ENCODE results near the gene CCDC88B. TPM values are rescaled to one million over a fixed set of nuclear protein-coding genes. Genes with fewer than 3 reads are reported as not detected.

The CCDC88B gene
- total and polyA plus RNA-seq, 2 experiments from 2014 or later: 6.8 to 12.1 TPM

DNA sequence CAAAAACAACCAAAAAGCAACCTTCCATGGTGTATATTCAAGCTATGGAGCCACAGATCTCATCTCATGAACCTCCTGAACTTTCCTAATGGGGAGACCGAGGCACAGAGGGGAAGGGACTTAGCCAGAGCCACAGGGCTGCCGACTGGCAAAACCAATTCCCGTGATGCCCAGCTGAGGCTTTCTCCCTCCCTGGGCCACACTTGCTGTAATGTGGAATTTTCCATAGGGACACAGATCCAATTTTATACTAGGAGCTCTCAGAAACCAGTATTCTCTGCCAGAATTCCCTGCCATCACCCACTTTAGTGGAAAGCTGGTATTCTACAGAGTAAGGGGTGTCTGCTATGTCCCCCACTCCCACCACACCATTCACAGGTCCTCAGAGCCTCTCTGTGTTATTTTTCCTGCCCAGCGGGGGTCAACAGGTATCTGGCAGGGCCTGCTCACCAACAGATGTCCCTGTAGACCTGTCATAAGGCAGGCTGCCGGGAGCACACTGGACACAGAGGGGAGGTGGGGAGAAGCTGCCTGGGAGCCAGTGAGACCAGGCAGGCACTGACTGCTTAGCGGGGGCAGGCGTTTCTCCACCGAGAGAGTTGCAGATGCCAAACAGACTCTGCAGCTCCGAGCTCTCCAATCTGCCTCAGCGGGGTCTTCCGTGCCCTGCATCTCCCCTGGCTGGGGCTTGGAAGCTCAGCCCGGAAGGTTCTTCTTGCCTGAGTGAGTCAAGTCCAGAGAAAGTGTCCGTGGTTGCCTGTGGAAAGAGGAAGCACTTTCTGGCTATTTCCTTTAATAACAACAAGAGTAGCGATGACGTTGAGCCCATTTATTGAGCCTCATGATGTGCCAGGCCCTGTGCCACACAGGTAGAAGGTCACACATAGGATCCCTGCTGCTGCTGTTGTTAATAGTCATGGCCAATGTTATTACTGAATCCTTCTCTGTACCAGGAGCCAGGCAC lies 45.3 kb downstream of the CCDC88B start:
- Histone ChIP-seq H3K4me2 (no peak overlapping the region), H3K4me3 (no peak overlapping the region), H2AFZ (no peak overlapping the region), H3F3A (replicated peaks; ENCODE audit: low read depth) (no peaks in the 10 kb centered on the region), H3K27me3 (ENCODE audit: insufficient read depth) (no peaks in the 10 kb centered on the region), H4K20me1 (replicated peaks; ENCODE audit: insufficient read depth) (no peaks in the 10 kb centered on the region), H3K27ac (ENCODE audit: low read depth) (no peak overlapping the region), H3K36me3 (ENCODE audit: insufficient read depth) (no peaks in the 10 kb centered on the region), H3K9me2 (ENCODE audit: insufficient read depth) (no peaks in the 10 kb centered on the region), H3K79me2 (replicated peaks; ENCODE audit: insufficient read depth) (no peaks in the 10 kb centered on the region), H3K4me1 (ENCODE audit: insufficient read depth) (no peaks in the 10 kb centered on the region)
- DNase-seq (ENCODE audit: low spot score): no peak
- H3K4me1 Mint-ChIP-seq: peaks cover 3% of the 10 kb centered on the region
- no peaks in the 10 kb centered on the region for H3K36me3 Mint-ChIP-seq (ENCODE audit: low read depth)
- no peak overlapping the region for H3K4me3 Mint-ChIP-seq
- H3K27me3 Mint-ChIP-seq (ENCODE audit: insufficient read depth, low read depth, poor library complexity): peaks cover 5% of the 10 kb centered on the region
- ATAC-seq: peak; percentile 56
- no peaks in the 10 kb centered on the region; the same call in 2 of the 3 replicates for H3K9me3 Mint-ChIP-seq
- no peak overlapping the region for H3K27ac Mint-ChIP-seq
- peak in 1 of 2 experiments; percentile 41; a peak in 2 of 4 replicates for TF ChIP-seq CTCF (conservative IDR thresholded peaks at IDR 0.05; ENCODE audit: low read depth in 2 of 2)
- no peak for TF ChIP-seq NANOG (IDR thresholded peaks at IDR 0.05; ENCODE audit: borderline replicate concordance)

- H3K36me3 ChIP-seq (ENCODE audit: insufficient read depth): no peaks in the 10 kb centered on the region
- no peaks in the 10 kb centered on the region for H3K79me2 ChIP-seq (replicated peaks; ENCODE audit: insufficient read depth)
- H3K4me1 ChIP-seq (ENCODE audit: insufficient read depth): no peaks in the 10 kb centered on the region
- ATAC-seq (no peak), DNase-seq (ENCODE audit: low spot score) (no peak)
- no peaks in the 10 kb centered on the region for H3F3A ChIP-seq (replicated peaks; ENCODE audit: low read depth)
- no peak overlapping the region for H3K4me3 Mint-ChIP-seq
- no peak for TF ChIP-seq JUNB (IDR thresholded peaks at IDR 0.05; ENCODE audit: unreplicated experiment)
- H3K9me3 Mint-ChIP-seq: no peaks in the 10 kb centered on the region; the same call in 2 of the 3 replicates
- no peaks in the 10 kb centered on the region for H4K20me1 ChIP-seq (replicated peaks; ENCODE audit: insufficient read depth)
- H3K27me3 ChIP-seq (ENCODE audit: insufficient read depth): no peaks in the 10 kb centered on the region
- peaks cover 7% of the 10 kb centered on the region for H3K27me3 Mint-ChIP-seq (ENCODE audit: insufficient read depth, low read depth, poor library complexity)
- H3K9me2 ChIP-seq (ENCODE audit: insufficient read depth): no peaks in the 10 kb centered on the region
- no peak overlapping the region for H3K27ac ChIP-seq (ENCODE audit: low read depth)
- no peak overlapping the region for H2AFZ ChIP-seq
- no peak overlapping the region for H3K4me3 ChIP-seq
- no peak overlapping the region for H3K27ac Mint-ChIP-seq
- no peaks in the 10 kb centered on the region for H3K36me3 Mint-ChIP-seq (ENCODE audit: low read depth)
- H3K4me2 ChIP-seq: no peak overlapping the region
- H3K4me1 Mint-ChIP-seq: peaks cover 3% of the 10 kb centered on the region
Measured at GRCh38 chr11:64385945-64386704, 46.1 kb downstream of the CCDC88B start.

DNA sequence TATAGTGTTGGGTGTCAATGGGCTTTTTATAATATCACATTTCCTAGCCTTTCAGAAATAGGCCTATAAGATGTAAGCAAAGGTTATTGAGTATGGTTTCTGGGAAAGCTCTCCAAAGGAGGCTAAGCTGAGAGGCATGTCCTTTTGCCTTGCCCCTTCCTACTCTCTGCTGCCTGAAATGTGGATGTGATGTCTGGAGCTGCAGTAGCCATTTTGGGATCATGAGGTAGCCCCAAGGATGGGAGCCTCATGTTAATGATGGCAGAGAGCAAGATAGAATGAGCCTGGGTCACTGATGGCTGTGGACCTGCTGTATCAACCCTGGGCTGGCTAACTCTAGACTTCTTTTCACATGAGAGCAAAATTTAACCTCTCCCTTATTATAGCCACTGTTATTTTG lies 47.9 kb downstream of the CCDC88B start:
- H3K36me3 ChIP-seq (ENCODE audit: insufficient read depth): no peaks in the 10 kb centered on the region
- no peaks in the 10 kb centered on the region for H3K9me2 ChIP-seq (ENCODE audit: insufficient read depth)
- H3K27me3 ChIP-seq (ENCODE audit: insufficient read depth): no peaks in the 10 kb centered on the region
- Mint-ChIP-seq H3K4me3 (no peak overlapping the region), H3K27ac (no peak overlapping the region), H3K9me3 (no peaks in the 10 kb centered on the region; the same call in 2 of the 3 replicates), H3K27me3 (ENCODE audit: insufficient read depth, low read depth, poor library complexity) (peaks cover 4% of the 10 kb centered on the region), H3K4me1 (peaks cover 3% of the 10 kb centered on the region), H3K36me3 (ENCODE audit: low read depth) (no peaks in the 10 kb centered on the region)
- no peaks in the 10 kb centered on the region for H4K20me1 ChIP-seq (replicated peaks; ENCODE audit: insufficient read depth)
- no peaks in the 10 kb centered on the region for H3K4me1 ChIP-seq (ENCODE audit: insufficient read depth)
- ATAC-seq (no peak), DNase-seq (ENCODE audit: low spot score) (no peak)
- no peaks in the 10 kb centered on the region for H3F3A ChIP-seq (replicated peaks; ENCODE audit: low read depth)
- no peak overlapping the region for H2AFZ ChIP-seq
- H3K4me2 ChIP-seq: no peak overlapping the region
- no peaks in the 10 kb centered on the region for H3K79me2 ChIP-seq (replicated peaks; ENCODE audit: insufficient read depth)
- H3K4me3 ChIP-seq: no peak overlapping the region
- no peak overlapping the region for H3K27ac ChIP-seq (ENCODE audit: low read depth)
- TF ChIP-seq STAT1 (IDR thresholded peaks at IDR 0.05; ENCODE audit: unreplicated experiment): no peak
- no peak for TF ChIP-seq EZH2 (IDR thresholded peaks at IDR 0.05; ENCODE audit: low read depth, unreplicated experiment)
- no peak for TF ChIP-seq CREB1 (CRISPR knock-in tag; IDR thresholded peaks at IDR 0.05; ENCODE audit: low read depth)
- TF ChIP-seq ZNF331 (CRISPR knock-in tag; IDR thresholded peaks at IDR 0.05; ENCODE audit: low read depth): no peak
- TF ChIP-seq ETS1 (IDR thresholded peaks at IDR 0.05): no peak
